Heart right ventricle (tissue), 16 donors: ENCODE results near the gene TMEM35B. TPM values are rescaled to one million over a fixed set of nuclear protein-coding genes. Genes with fewer than 3 reads are reported as not detected.
"Not testable (repeated sequence)": the region's sequence is repeated elsewhere in the genome, so short reads cannot be mapped to it uniquely, and the experiment has no call there.

ENCODE experiments used
- ATAC-seq, 8 donors: fragments of 200-7000 bp; cut with Tn5 transposase; one replicate each; pipeline ENCODE4 v1.9.1; 2020; ENCODE audit warnings: mild to moderate bottlenecking in 8 of 8, moderate library complexity in 8 of 8, moderate number of reproducible peaks in 1 of 8
- DNase-seq, 2 donors: peaks; one replicate each; pipeline ENCODE4 v3.0.0-alpha.2; 2020
- H3K27ac ChIP-seq, 10 donors: fragments of 200-600 bp; sonication (generic) in 2 of 10; one replicate each; pipeline versions ENCODE4 v1.5.0 to v1.8.0; 2020 to 2022; ENCODE audit warnings: mild to moderate bottlenecking in 3 of 10
- H3K27me3 ChIP-seq, 7 donors: fragments of 200-600 bp; one replicate each; pipeline ENCODE4 v1.8.0; 2021 to 2022; ENCODE audit warnings: mild to moderate bottlenecking in 2 of 7
- H3K36me3 ChIP-seq, 9 donors: fragments of 200-600 bp; sonication (generic) in 1 of 9; one replicate each; pipeline versions ENCODE4 v1.5.0 to v1.8.0; 2020 to 2022; ENCODE audit warnings: mild to moderate bottlenecking in 2 of 9
- H3K4me1 ChIP-seq, 9 donors: fragments of 200-600 bp; sonication (generic) in 1 of 9; one replicate each; pipeline versions ENCODE4 v1.5.0 to v1.8.0; 2020 to 2022; ENCODE audit warnings: mild to moderate bottlenecking in 4 of 9
- H3K4me3 ChIP-seq, 10 donors: fragments of 200-600 bp; sonication (generic) in 2 of 10; one replicate each; pipeline versions ENCODE4 v1.5.0 to v1.8.0; 2020 to 2022; ENCODE audit warnings: mild to moderate bottlenecking in 7 of 10, moderate library complexity in 2 of 10
- H3K9me3 ChIP-seq, 11 donors: fragments of 200-600 bp in 10 of 11; sonication (generic) in 2 of 11; one replicate each; pipeline versions ENCODE4 v1.5.0 to v1.8.0; 2013 to 2022; ENCODE audit warnings: mild to moderate bottlenecking in 2 of 11, control low read depth in 1 of 11, moderate library complexity in 1 of 11
- CTCF ChIP-seq, 9 donors: fragments of 200-600 bp; sonication (generic) in 2 of 9; IDR thresholded peaks; one replicate each; pipeline versions ENCODE4 v1.5.0 to v1.8.0; 2021 to 2022; ENCODE audit warnings: antibody characterized with exemption in 9 of 9, mild to moderate bottlenecking in 5 of 9, moderate library complexity in 1 of 9
- WGBS, 2 donors: extraction: QIAGEN DNeasy Blood & Tissue Kit; methylation state at CpG; one replicate each; pipeline ENCODE4 v1.1.7; 2013; ENCODE audit warnings: inconsistent platforms in 1 of 2; 5-methylcytosine and 5-hydroxymethylcytosine counted together
- intact Hi-C, 10 donors: fragments of 100-400 bp; cut with DNase I; formaldehyde crosslinking; loops; one replicate each; pipeline versions ENCODE4 v1.11.1 to v1.14.2; 2022
- polyA plus RNA-seq, 2 donors: library from polyadenylated mRNA; stranded (reverse); fragments of 200-250 nt; gene quantifications; one replicate each; pipeline ENCODE4 v1.2.3, GENCODE V29; 2013
- total RNA-seq, 10 donors: library from RNA; stranded (reverse); fragmentation: NEBNext Ultra II Directional in 3 of 10; extraction: Animal tissue kit (Norgen Biotek cat#: 25700) in 3 of 10; gene quantifications; one replicate each; pipeline versions ENCODE4 v1.2.1 to v1.2.4, GENCODE V29; 2021 to 2023
- donor health status: Arrhythmogenic right ventricular cardiomyopathy.
- donor health status: ischemic (EF 13 %, LVEDD 7.1; RV severe dilation, severe dysfunction).
- donor health status: healthy with polysubstance abuse.
- donor health status: DM: no; HTN: yes; CAD: no.
- donor health status: DM: no; HTN: no; CAD: no.
- donor health status: ischemic (EF 25% LVEDD 6.9; RV normal size, moderate dysfunction).
- donor health status: ischemic (EF 25% LVEDD 5.7; RV mildly dilated, moderate dysfunction).
- donor health status: healthy.
- donor health status: DM: yes; HTN: yes; CAD: no.
- donor health status: Ischemic cardiomyopathy.
- donor health status: ischemic (EF 35%, LVEDD 5.7; RV mildly dilated, moderate dysfunction).
- donor health status: nonischemic (EF 11% LVEDD 7.7; RV severe dilation, severe dysfunction).
- donor health status: DM: yes; HTN: yes; CAD: no.
- donor health status: PGD.
- donor health status: ischemic (EF 29% LVEDD 5.4; RV normal size, mild dysfunction).
- donor health status: nonischemic (EF 23%, LVEDD 6.1; RV moderate dilation, normal function).

Gene TMEM35B
- total and polyA plus RNA-seq, 12 donors = 4.9 to 26.7 (median 7.0) TPM

- Histone ChIP-seq H3K4me1 (peaks cover 0 to 2% (median 0%) of the 10 kb centered on the region in 9 donors), H3K36me3 (no peaks in the 10 kb centered on the region), H3K27me3 (peaks cover 0 to 12% (median 0%) of the 10 kb centered on the region in 7 donors), H3K27ac (no peak overlapping the region), H3K9me3 (peaks cover 0 to 8% (median 0%) of the 10 kb centered on the region in 11 donors), H3K4me3 (no peak overlapping the region)
- DNase-seq = no peak
- 88 to 92% methylated on average over 5 of the region's 5 CpGs for WGBS, 2 donors
- no peak for ATAC-seq
- intact Hi-C loops = loop anchor here in 1 of 10 donors (10.0 kb wide), 1 partner anchor 95 kb away; no protein-coding TSS in a partner anchor
- no peak for TF ChIP-seq CTCF (IDR thresholded peaks at IDR 0.05)
Measured at GRCh38 chr1:34970220-34970735, 14.9 kb downstream of the TMEM35B start.

- DNase-seq, ATAC-seq, H3K9me3 ChIP-seq, H3K27ac ChIP-seq, intact Hi-C loops, H3K4me3 ChIP-seq, H3K4me1 ChIP-seq, H3K36me3 ChIP-seq: not testable (repeated sequence)
- peaks cover 0 to 11% (median 0%) of the 10 kb centered on the region in 7 donors for H3K27me3 ChIP-seq
- 82 to 89% methylated on average over 3 of the region's 3 CpGs for WGBS, 2 donors
Measured at GRCh38 chr1:34968297-34968696, 16.9 kb downstream of the TMEM35B start.

GRCh38 chr1:34967672-34968071 lies 17.5 kb downstream of the TMEM35B start:
- DNase-seq, H3K4me1 ChIP-seq, H3K9me3 ChIP-seq, intact Hi-C loops, H3K36me3 ChIP-seq, H3K4me3 ChIP-seq, ATAC-seq, H3K27ac ChIP-seq: not testable (repeated sequence)
- 93 to 96% methylated on average over 13 to 14 of the region's 36 CpGs for WGBS, 2 donors
- peaks cover 0 to 11% (median 0%) of the 10 kb centered on the region in 7 donors for H3K27me3 ChIP-seq

GRCh38 chr1:34965597-34965996 lies 19.6 kb downstream of the TMEM35B start:
- intact Hi-C loops = no loop called here
- H3K27ac ChIP-seq = no peak overlapping the region
- WGBS, 2 donors = 87 to 90% methylated on average over 2 of the region's 2 CpGs
- H3K9me3 ChIP-seq = peaks cover 0 to 8% (median 0%) of the 10 kb centered on the region in 11 donors
- DNase-seq (no peak), ATAC-seq (no peak)
- no peak overlapping the region for H3K4me3 ChIP-seq
- no peak for TF ChIP-seq CTCF (IDR thresholded peaks at IDR 0.05)
- H3K27me3 ChIP-seq = peaks cover 0 to 11% (median 0%) of the 10 kb centered on the region in 7 donors
- no peaks in the 10 kb centered on the region for H3K36me3 ChIP-seq
- no peaks in the 10 kb centered on the region for H3K4me1 ChIP-seq

- DNase-seq (no peak), ATAC-seq (no peak)
- Histone ChIP-seq H3K27me3 (peaks cover 0 to 3% (median 0%) of the 10 kb centered on the region in 7 donors), H3K27ac (no peak overlapping the region), H3K4me3 (no peak overlapping the region), H3K36me3 (no peaks in the 10 kb centered on the region), H3K9me3 (no peaks in the 10 kb centered on the region), H3K4me1 (no peaks in the 10 kb centered on the region)
- TF ChIP-seq CTCF (IDR thresholded peaks at IDR 0.05) = no peak
- 26 to 32% methylated on average over 1 of the region's 1 CpG for WGBS, 2 donors
- intact Hi-C loops = no loop called here
Measured at GRCh38 chr1:34950428-34950827, 34.7 kb downstream of the TMEM35B start.

- H3K36me3 ChIP-seq, H3K27me3 ChIP-seq, H3K4me3 ChIP-seq, H3K27ac ChIP-seq, H3K9me3 ChIP-seq, DNase-seq, intact Hi-C loops, H3K4me1 ChIP-seq, ATAC-seq: not testable (repeated sequence)
- 87 to 93% methylated on average over 10 of the region's 10 CpGs for WGBS, 2 donors
Measured at GRCh38 chr1:34948739-34949138, 36.4 kb downstream of the TMEM35B start.

GRCh38 chr1:34947641-34948314 lies 37.4 kb downstream of the TMEM35B start:
- WGBS, 2 donors = 91 to 92% methylated on average over 40 to 41 of the region's 41 CpGs
- not testable (repeated sequence) for H3K36me3 ChIP-seq, DNase-seq

More at GRCh38 chr1:34947641-34948314, 37.4 kb downstream of the TMEM35B start:
- H3K9me3 ChIP-seq, ATAC-seq, H3K4me3 ChIP-seq, H3K27me3 ChIP-seq, intact Hi-C loops, H3K4me1 ChIP-seq, H3K27ac ChIP-seq: not testable (repeated sequence)
